Embryonic facial prominence (tissue), 1 donor: ENCODE data around the gene CCM2L.

Source experiments
- DNase-seq: peaks from one replicate; pipeline ENCODE4 v3.0.0-alpha.2; 2016; ENCODE audit errors: extremely low spot score

CCM2L gene

GRCh38 chr20:31992086-31992485 lies 18.2 kb upstream of the CCM2L start:
- DNase-seq = no peak

- DNase-seq = no peak
Measured at GRCh38 chr20:31996996-31997395, 13.2 kb upstream of the CCM2L start.

- no peak for DNase-seq
Measured at GRCh38 chr20:31998246-31998645, 12.0 kb upstream of the CCM2L start.

GRCh38 chr20:32003325-32003724 lies 6.9 kb upstream of the CCM2L start:
- DNase-seq = no peak

GRCh38 chr20:32004963-32005362 lies 5.3 kb upstream of the CCM2L start:
- no peak for DNase-seq

- no peak for DNase-seq
Measured at GRCh38 chr20:32006053-32006452, 4.2 kb upstream of the CCM2L start.

GRCh38 chr20:32006841-32007786 lies 3.1 kb upstream of the CCM2L start:
- DNase-seq = no peak

- DNase-seq = no peak
Measured at GRCh38 chr20:32007787-32008616, 2.2 kb upstream of the CCM2L start.

- DNase-seq = no peak
Measured at GRCh38 chr20:32009564-32009963, 674 bp upstream of the CCM2L start.

GRCh38 chr20:32010666-32011065 lies 428 bp downstream of the CCM2L start:
- DNase-seq = no peak

GRCh38 chr20:32012159-32012688 lies 2.0 kb downstream of the CCM2L start:
- no peak for DNase-seq

GRCh38 chr20:32013326-32013725 lies 3.1 kb downstream of the CCM2L start:
- no peak for DNase-seq

- no peak for DNase-seq
Measured at GRCh38 chr20:32017711-32018251, 7.5 kb downstream of the CCM2L start.

GRCh38 chr20:32018269-32019155 lies 8.3 kb downstream of the CCM2L start:
- no peak for DNase-seq

GRCh38 chr20:32019156-32019510 lies 8.9 kb downstream of the CCM2L start:
- DNase-seq = no peak

GRCh38 chr20:32019563-32020463 lies 9.6 kb downstream of the CCM2L start:
- no peak for DNase-seq

GRCh38 chr20:32021091-32021490 lies 10.9 kb downstream of the CCM2L start:
- DNase-seq = no peak

- no peak for DNase-seq
Measured at GRCh38 chr20:32024683-32025295, 14.6 kb downstream of the CCM2L start.

GRCh38 chr20:32027643-32028042 lies 17.4 kb downstream of the CCM2L start:
- DNase-seq = no peak
